ENCODE results near the gene CALD1. TPM values are rescaled to one million over a fixed set of nuclear protein-coding genes. Genes with fewer than 3 reads are reported as not detected.

The CALD1 gene
- total and polyA plus RNA-seq, 4 experiments from 2014 or later: 0.13 TPM; not detected in 3

DNA sequence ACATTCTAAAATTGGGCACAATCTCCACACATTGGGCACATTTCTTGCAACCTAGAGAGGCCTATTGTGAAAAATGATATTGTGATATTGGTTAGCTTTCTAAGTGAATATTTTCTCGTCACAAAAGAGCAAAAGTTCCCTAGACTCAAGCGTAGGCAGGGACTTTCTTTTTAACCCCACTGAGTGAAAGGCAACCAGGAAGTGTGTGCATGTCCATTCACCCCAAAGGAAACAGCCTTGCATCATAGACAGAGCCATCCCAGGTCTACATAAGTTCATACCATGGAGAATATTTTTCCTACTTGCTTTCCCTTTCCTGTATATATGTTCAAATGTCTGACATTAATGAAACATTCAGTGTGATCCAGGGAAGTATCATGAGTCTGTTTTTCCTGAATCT lies 122.6 kb downstream of the CALD1 start:
- peaks cover 0 to 6% (median under 1%) of the 10 kb centered on the region in 8 donors for H3K9me3 Mint-ChIP-seq
- H3K4me1 Mint-ChIP-seq: no peaks in the 10 kb centered on the region
- H3K36me3 Mint-ChIP-seq: no peaks in the 10 kb centered on the region
- intact Hi-C loops (cut with micrococcal nuclease): no loop called here
- H3K9me3 ChIP-seq (ENCODE audit: control insufficient read depth in 1 of 2, low read length in 2 of 2): no peaks in the 10 kb centered on the region
- no peak for DNase-seq
- no peaks in the 10 kb centered on the region for H3K27me3 ChIP-seq (ENCODE audit: insufficient read depth, low read length)
- no peaks in the 10 kb centered on the region for H3K36me3 ChIP-seq (ENCODE audit: insufficient read depth, low read length)
- ChIA-PET POLR2A (ENCODE audit: partially characterized antibody) (no interaction called here), CTCF (ENCODE audit: partially characterized antibody) (no interaction called here)
- H3K27ac ChIP-seq (ENCODE audit: low read depth, low read length): no peak overlapping the region
- H3K4me3 Mint-ChIP-seq: no peak overlapping the region
- H3K27me3 Mint-ChIP-seq: no peaks in the 10 kb centered on the region
- H3K4me1 ChIP-seq (ENCODE audit: insufficient read depth, low read length): no peaks in the 10 kb centered on the region
- no peak overlapping the region for H3K4me3 ChIP-seq (ENCODE audit: low read length in 2 of 2)
- no peak overlapping the region for H3K27ac Mint-ChIP-seq

DNA sequence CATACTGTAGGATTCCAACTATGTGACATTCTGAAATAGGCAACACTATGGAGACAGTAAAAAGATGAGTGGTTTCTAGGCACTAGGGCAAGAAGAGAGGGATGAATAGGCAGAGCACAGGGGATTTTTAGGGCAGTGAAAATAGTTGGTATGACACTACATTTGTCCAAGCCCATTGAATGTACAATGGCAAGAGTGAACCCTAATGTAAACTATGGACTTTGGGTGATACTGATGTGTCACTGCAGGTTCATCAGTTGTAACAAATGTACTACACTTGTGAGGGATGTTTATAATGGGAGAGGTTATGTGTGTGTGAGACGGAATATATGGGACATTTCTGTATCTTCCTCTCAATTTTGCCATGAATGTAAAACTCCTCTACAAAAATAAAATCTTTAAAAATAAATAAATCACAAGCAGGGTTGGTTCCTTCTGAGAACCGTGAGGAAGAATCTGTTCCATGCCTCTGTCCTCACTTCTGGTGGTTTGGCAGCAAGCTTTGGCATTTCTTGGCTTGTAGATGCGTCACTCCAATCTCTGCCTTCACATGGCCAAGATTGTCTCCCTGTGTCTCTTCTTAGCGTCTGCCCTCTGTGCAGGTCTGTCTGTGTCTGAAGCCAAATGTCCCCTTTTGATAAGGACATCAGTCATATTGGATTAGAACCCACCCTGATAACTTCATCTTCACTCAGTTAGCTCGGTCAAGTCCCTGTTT lies 123.8 kb downstream of the CALD1 start:
- intact Hi-C loops (cut with micrococcal nuclease): no loop called here
- Histone ChIP-seq H3K4me1 (ENCODE audit: insufficient read depth, low read length) (no peaks in the 10 kb centered on the region), H3K36me3 (ENCODE audit: insufficient read depth, low read length) (no peaks in the 10 kb centered on the region), H3K4me3 (ENCODE audit: low read length in 2 of 2) (no peak overlapping the region), H3K9me3 (ENCODE audit: control insufficient read depth in 1 of 2, low read length in 2 of 2) (no peaks in the 10 kb centered on the region), H3K27me3 (ENCODE audit: insufficient read depth, low read length) (no peaks in the 10 kb centered on the region), H3K27ac (ENCODE audit: low read depth, low read length) (no peak overlapping the region)
- no peak for DNase-seq
- Mint-ChIP-seq H3K4me1 (no peaks in the 10 kb centered on the region), H3K36me3 (no peaks in the 10 kb centered on the region), H3K27me3 (no peaks in the 10 kb centered on the region), H3K27ac (no peak overlapping the region), H3K9me3 (peaks cover 0 to 4% (median 0%) of the 10 kb centered on the region in 8 donors), H3K4me3 (no peak overlapping the region)
- ChIA-PET CTCF (ENCODE audit: partially characterized antibody) (no interaction called here), POLR2A (ENCODE audit: partially characterized antibody) (no interaction called here)

DNA sequence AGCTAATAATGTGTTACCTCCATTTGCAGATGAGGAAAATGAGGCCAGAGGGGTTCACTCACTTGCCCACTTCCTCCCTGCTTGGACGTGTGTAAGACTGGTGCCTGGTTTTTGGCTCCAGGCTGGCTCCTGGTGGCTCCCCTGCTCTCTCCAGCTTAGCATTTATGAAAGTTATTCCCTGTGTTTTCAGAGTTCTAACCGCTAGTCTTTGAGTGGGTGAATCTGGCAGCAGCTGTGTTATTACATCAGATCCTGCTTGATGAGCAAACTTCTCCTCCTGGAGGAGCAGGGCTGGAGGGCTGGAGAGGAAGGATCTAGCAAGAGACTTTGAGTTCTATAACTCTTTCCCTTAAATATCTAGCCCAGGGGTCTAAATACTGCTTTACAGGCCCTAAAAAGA lies 125.9 kb downstream of the CALD1 start:
- no peak overlapping the region for H3K27ac ChIP-seq (ENCODE audit: low read depth, low read length)
- H3K4me1 Mint-ChIP-seq: no peaks in the 10 kb centered on the region

DNA sequence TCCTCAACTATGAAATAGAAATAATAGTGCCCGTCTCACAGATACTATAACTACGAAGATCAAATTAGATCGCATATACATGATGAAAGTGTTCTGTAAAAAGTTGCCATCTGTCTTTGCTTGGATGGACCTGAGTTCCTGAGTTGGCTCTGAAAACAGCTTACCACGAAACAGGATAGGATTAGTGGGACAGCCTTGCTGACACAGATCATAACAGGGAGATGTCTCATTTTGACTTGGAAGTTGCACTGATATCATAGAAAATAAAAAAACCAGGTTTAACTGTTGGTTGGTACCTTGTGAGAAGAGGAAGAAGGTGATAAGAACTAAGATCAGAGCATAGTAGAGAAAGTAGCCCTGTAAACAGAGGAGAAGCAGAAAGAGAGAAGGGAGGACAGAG lies 127.6 kb downstream of the CALD1 start:
- no peaks in the 10 kb centered on the region for H3K9me3 ChIP-seq (ENCODE audit: control insufficient read depth in 1 of 2, low read length in 2 of 2)
- Mint-ChIP-seq H3K4me1 (no peaks in the 10 kb centered on the region), H3K27me3 (no peaks in the 10 kb centered on the region), H3K9me3 (peaks cover 0 to 2% (median 0%) of the 10 kb centered on the region in 8 donors), H3K27ac (no peak overlapping the region), H3K36me3 (no peaks in the 10 kb centered on the region), H3K4me3 (no peak overlapping the region)
- no peak overlapping the region for H3K27ac ChIP-seq (ENCODE audit: low read depth, low read length)
- DNase-seq: no peak
- no peaks in the 10 kb centered on the region for H3K36me3 ChIP-seq (ENCODE audit: insufficient read depth, low read length)
- ChIA-PET POLR2A (ENCODE audit: partially characterized antibody) (no interaction called here), CTCF (ENCODE audit: partially characterized antibody) (no interaction called here)
- no peak overlapping the region for H3K4me3 ChIP-seq (ENCODE audit: low read length in 2 of 2)
- intact Hi-C loops (cut with micrococcal nuclease): no loop called here
- H3K4me1 ChIP-seq (ENCODE audit: insufficient read depth, low read length): no peaks in the 10 kb centered on the region
- no peaks in the 10 kb centered on the region for H3K27me3 ChIP-seq (ENCODE audit: insufficient read depth, low read length)

More for the DNA sequence above, 125.9 kb downstream of the CALD1 start:
- Mint-ChIP-seq H3K36me3 (no peaks in the 10 kb centered on the region), H3K4me3 (no peak overlapping the region), H3K27ac (no peak overlapping the region), H3K9me3 (peaks cover 0 to 2% (median 0%) of the 10 kb centered on the region in 8 donors), H3K27me3 (no peaks in the 10 kb centered on the region)
- Histone ChIP-seq H3K27me3 (ENCODE audit: insufficient read depth, low read length) (no peaks in the 10 kb centered on the region), H3K4me1 (ENCODE audit: insufficient read depth, low read length) (no peaks in the 10 kb centered on the region), H3K36me3 (ENCODE audit: insufficient read depth, low read length) (no peaks in the 10 kb centered on the region), H3K4me3 (ENCODE audit: low read length in 2 of 2) (no peak overlapping the region), H3K9me3 (ENCODE audit: control insufficient read depth in 1 of 2, low read length in 2 of 2) (no peaks in the 10 kb centered on the region)
- no peak for DNase-seq
- intact Hi-C loops (cut with micrococcal nuclease): no loop called here
- ChIA-PET CTCF (ENCODE audit: partially characterized antibody) (no interaction called here), POLR2A (ENCODE audit: partially characterized antibody) (no interaction called here)

DNA sequence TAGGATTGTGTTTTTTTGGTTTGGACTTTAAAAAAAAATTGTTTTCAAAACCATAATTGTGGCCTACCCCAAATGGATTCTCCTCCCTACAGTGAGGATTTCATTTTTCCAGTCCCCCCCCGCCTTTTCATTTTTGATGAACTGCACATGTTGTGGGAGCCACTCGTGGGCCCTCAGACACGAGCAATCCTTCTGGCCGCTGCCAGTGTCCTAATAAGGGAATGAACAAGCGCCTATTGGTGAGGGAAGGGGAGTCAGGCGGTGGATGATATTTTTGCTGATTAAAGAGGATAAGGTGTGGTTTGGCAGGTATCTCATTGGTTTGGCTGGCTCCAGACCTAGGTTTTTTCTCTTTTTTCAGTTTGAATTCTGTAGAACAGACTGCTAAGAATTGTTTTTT lies 128.2 kb downstream of the CALD1 start:
- CTCF ChIA-PET (ENCODE audit: partially characterized antibody): no interaction called here
- no peaks in the 10 kb centered on the region for H3K9me3 ChIP-seq (ENCODE audit: control insufficient read depth in 1 of 2, low read length in 2 of 2)
- H3K27ac ChIP-seq (ENCODE audit: low read depth, low read length): no peak overlapping the region
- Mint-ChIP-seq H3K27ac (no peak overlapping the region), H3K36me3 (no peaks in the 10 kb centered on the region), H3K4me1 (no peaks in the 10 kb centered on the region), H3K4me3 (no peak overlapping the region), H3K9me3 (peaks cover 0 to 2% (median 0%) of the 10 kb centered on the region in 8 donors), H3K27me3 (no peaks in the 10 kb centered on the region)
- no peak overlapping the region for H3K4me3 ChIP-seq (ENCODE audit: low read length in 2 of 2)
- no peaks in the 10 kb centered on the region for H3K27me3 ChIP-seq (ENCODE audit: insufficient read depth, low read length)
- no peak for DNase-seq
- no peaks in the 10 kb centered on the region for H3K36me3 ChIP-seq (ENCODE audit: insufficient read depth, low read length)
- no peaks in the 10 kb centered on the region for H3K4me1 ChIP-seq (ENCODE audit: insufficient read depth, low read length)
- intact Hi-C loops (cut with micrococcal nuclease): no loop called here
- POLR2A ChIA-PET (ENCODE audit: partially characterized antibody): no interaction called here

DNA sequence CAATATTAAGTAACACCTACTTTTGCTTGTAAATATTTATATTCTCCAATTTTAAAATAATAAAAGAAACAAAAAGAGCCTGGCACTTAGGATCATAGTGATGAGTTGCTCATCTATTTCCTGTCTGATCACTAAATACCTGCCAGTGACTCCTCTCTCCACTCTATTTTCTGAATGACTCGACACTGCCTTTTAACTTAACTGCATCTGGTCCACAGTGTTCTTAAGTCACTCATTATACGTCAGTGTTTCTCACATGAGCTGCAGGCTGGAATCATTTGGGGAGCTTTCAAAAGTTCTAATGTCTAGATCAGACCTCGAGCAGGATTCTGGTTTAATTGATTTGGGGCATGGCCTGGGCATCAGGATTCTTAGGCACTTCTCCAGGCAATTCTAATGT lies 128.9 kb downstream of the CALD1 start:
- ChIA-PET POLR2A (ENCODE audit: partially characterized antibody) (no interaction called here), CTCF (ENCODE audit: partially characterized antibody) (no interaction called here)
- no peak for DNase-seq
- no peak overlapping the region for H3K4me3 Mint-ChIP-seq
- H3K9me3 Mint-ChIP-seq: peaks cover 0 to 2% (median 0%) of the 10 kb centered on the region in 8 donors
- H3K27ac ChIP-seq (ENCODE audit: low read depth, low read length): no peak overlapping the region
- intact Hi-C loops (cut with micrococcal nuclease): no loop called here
- no peaks in the 10 kb centered on the region for H3K9me3 ChIP-seq (ENCODE audit: control insufficient read depth in 1 of 2, low read length in 2 of 2)
- no peaks in the 10 kb centered on the region for H3K27me3 ChIP-seq (ENCODE audit: insufficient read depth, low read length)
- no peaks in the 10 kb centered on the region for H3K36me3 ChIP-seq (ENCODE audit: insufficient read depth, low read length)
- no peak overlapping the region for H3K27ac Mint-ChIP-seq
- H3K27me3 Mint-ChIP-seq: no peaks in the 10 kb centered on the region
- no peaks in the 10 kb centered on the region for H3K4me1 ChIP-seq (ENCODE audit: insufficient read depth, low read length)
- H3K36me3 Mint-ChIP-seq: no peaks in the 10 kb centered on the region
- no peaks in the 10 kb centered on the region for H3K4me1 Mint-ChIP-seq
- no peak overlapping the region for H3K4me3 ChIP-seq (ENCODE audit: low read length in 2 of 2)

DNA sequence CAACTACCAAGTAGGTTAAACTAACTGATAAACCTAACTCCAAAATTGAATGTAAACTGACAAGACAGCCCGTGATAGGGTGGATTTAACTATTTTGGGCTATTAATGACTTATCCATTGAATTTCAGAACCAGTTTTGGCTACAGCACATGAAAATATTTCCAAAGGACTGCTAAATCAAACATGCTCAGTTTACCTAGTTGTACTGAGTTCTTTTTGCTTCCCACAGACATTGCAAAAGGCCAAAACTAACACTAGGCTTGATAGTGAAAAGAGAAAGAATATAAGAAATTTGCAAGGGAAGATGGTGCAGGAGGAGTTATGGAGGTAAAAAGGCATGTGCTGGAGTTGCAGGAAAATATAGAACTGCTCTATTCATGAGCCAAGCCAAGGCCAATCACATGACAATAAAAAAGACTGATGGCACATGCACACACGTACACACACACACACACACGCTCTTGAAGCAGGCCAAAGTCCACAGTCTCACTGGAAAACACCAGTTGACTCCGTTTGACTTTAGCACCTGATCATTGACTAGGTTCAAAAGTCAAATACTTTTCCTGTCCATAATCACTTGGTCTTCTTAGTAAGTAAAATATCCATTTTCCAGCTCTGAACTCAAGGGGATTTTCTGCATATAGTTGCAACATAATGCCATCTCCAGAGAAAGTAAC lies 130.9 kb downstream of the CALD1 start:
- Mint-ChIP-seq H3K4me3 (no peak overlapping the region), H3K9me3 (peaks cover 0 to 2% (median 0%) of the 10 kb centered on the region in 8 donors), H3K36me3 (no peaks in the 10 kb centered on the region), H3K4me1 (no peaks in the 10 kb centered on the region), H3K27me3 (no peaks in the 10 kb centered on the region), H3K27ac (no peak overlapping the region)
- DNase-seq: no peak
- no peaks in the 10 kb centered on the region for H3K4me1 ChIP-seq (ENCODE audit: insufficient read depth, low read length)
- H3K9me3 ChIP-seq (ENCODE audit: control insufficient read depth in 1 of 2, low read length in 2 of 2): no peaks in the 10 kb centered on the region
- no peak overlapping the region for H3K4me3 ChIP-seq (ENCODE audit: low read length in 2 of 2)
- no peak overlapping the region for H3K27ac ChIP-seq (ENCODE audit: low read depth, low read length)
- H3K36me3 ChIP-seq (ENCODE audit: insufficient read depth, low read length): no peaks in the 10 kb centered on the region
- CTCF ChIA-PET (ENCODE audit: partially characterized antibody): interaction anchor here (0.7 kb wide), 1 partner anchor 22 kb away, joined by 5 read pairs; no protein-coding TSS in a partner anchor
- POLR2A ChIA-PET (ENCODE audit: partially characterized antibody): interaction anchor here (0.5 kb wide), 1 partner anchor 75 kb away, joined by 5 read pairs; no protein-coding TSS in a partner anchor
- no peaks in the 10 kb centered on the region for H3K27me3 ChIP-seq (ENCODE audit: insufficient read depth, low read length)
- intact Hi-C loops (cut with micrococcal nuclease): no loop called here

Measured in CD4-positive, alpha-beta memory T cell (primary cell).